GM19395 (cell line): ENCODE measurements around the gene AFP.

ENCODE experiments used
- ATAC-seq: cut with Tn5 transposase; IDR thresholded peaks from one replicate; pipeline ENCODE4 v1.9.1; 2021; ENCODE audit warnings: mild to moderate bottlenecking, moderate library complexity; ENCODE audit not compliant: unreplicated experiment

AFP gene

GRCh38 chr4:73413294-73413755 is 22.7 kb upstream of the AFP start:
- ATAC-seq = no peak

- no peak for ATAC-seq
Observed at GRCh38 chr4:73414936-73415271, 21.1 kb upstream of the AFP start.

GRCh38 chr4:73415807-73416238 is 20.2 kb upstream of the AFP start:
- no peak for ATAC-seq

GRCh38 chr4:73416423-73417087 is 19.5 kb upstream of the AFP start:
- ATAC-seq = no peak

- no peak for ATAC-seq
Observed at GRCh38 chr4:73417342-73417741, 18.7 kb upstream of the AFP start.

- ATAC-seq = no peak
Observed at GRCh38 chr4:73417973-73418372, 18.0 kb upstream of the AFP start.

GRCh38 chr4:73418677-73419076 is 17.3 kb upstream of the AFP start:
- ATAC-seq = no peak

- no peak for ATAC-seq
Observed at GRCh38 chr4:73419106-73420038, 16.6 kb upstream of the AFP start.

GRCh38 chr4:73420615-73421014 is 15.4 kb upstream of the AFP start:
- no peak for ATAC-seq

GRCh38 chr4:73421708-73422457 is 14.1 kb upstream of the AFP start:
- ATAC-seq = no peak

GRCh38 chr4:73422458-73422752 is 13.6 kb upstream of the AFP start:
- ATAC-seq = no peak

GRCh38 chr4:73423184-73423583 is 12.8 kb upstream of the AFP start:
- ATAC-seq = no peak

GRCh38 chr4:73426666-73427065 is 9.4 kb upstream of the AFP start:
- ATAC-seq = no peak

GRCh38 chr4:73429118-73429517 is 6.9 kb upstream of the AFP start:
- no peak for ATAC-seq

GRCh38 chr4:73429826-73430587 is 6.0 kb upstream of the AFP start:
- ATAC-seq = no peak

- no peak for ATAC-seq
Observed at GRCh38 chr4:73431813-73432168, 4.2 kb upstream of the AFP start.

- ATAC-seq = no peak
Observed at GRCh38 chr4:73432169-73433000, 3.6 kb upstream of the AFP start.

- ATAC-seq = no peak
Observed at GRCh38 chr4:73433140-73433539, 2.9 kb upstream of the AFP start.

GRCh38 chr4:73434311-73434710 is 1.7 kb upstream of the AFP start:
- ATAC-seq = peak; percentile 86
